ENCODE measurements around the gene MAGI2.

Gene MAGI2

GRCh38 chr7:78450706-78451105, 1002.8 kb downstream of the MAGI2 start:
- DNase-seq = no peak

GRCh38 chr7:78448911-78449310, 1004.6 kb downstream of the MAGI2 start:
- no peak for DNase-seq

GRCh38 chr7:78444267-78444666, 1009.2 kb downstream of the MAGI2 start:
- no peak for DNase-seq

- DNase-seq = no peak
Measured at GRCh38 chr7:78443811-78444210, 1009.7 kb downstream of the MAGI2 start.

GRCh38 chr7:78441737-78442136, 1011.7 kb downstream of the MAGI2 start:
- DNase-seq = no peak

- DNase-seq = no peak
Measured at GRCh38 chr7:78438433-78438832, 1015.0 kb downstream of the MAGI2 start.

GRCh38 chr7:78437118-78437517, 1016.3 kb downstream of the MAGI2 start:
- DNase-seq = no peak

GRCh38 chr7:78435355-78435754, 1018.1 kb downstream of the MAGI2 start:
- DNase-seq = no peak

GRCh38 chr7:78434281-78434680, 1019.2 kb downstream of the MAGI2 start:
- no peak for DNase-seq

GRCh38 chr7:78433421-78433820, 1020.0 kb downstream of the MAGI2 start:
- no peak for DNase-seq

GRCh38 chr7:78429878-78430277, 1023.6 kb downstream of the MAGI2 start:
- no peak for DNase-seq

- no peak for DNase-seq
Measured at GRCh38 chr7:78427209-78427608, 1026.3 kb downstream of the MAGI2 start.

GRCh38 chr7:78420001-78420400, 1033.5 kb downstream of the MAGI2 start:
- no peak for DNase-seq

GRCh38 chr7:78417180-78417853, 1036.2 kb downstream of the MAGI2 start:
- no peak for DNase-seq

- DNase-seq = no peak
Measured at GRCh38 chr7:78413568-78413967, 1039.9 kb downstream of the MAGI2 start.

- DNase-seq = no peak
Measured at GRCh38 chr7:78412216-78412858, 1041.1 kb downstream of the MAGI2 start.

- no peak for DNase-seq
Measured at GRCh38 chr7:78407031-78407430, 1046.4 kb downstream of the MAGI2 start.

GRCh38 chr7:78406531-78406930, 1046.9 kb downstream of the MAGI2 start:
- no peak for DNase-seq

GRCh38 chr7:78402096-78402495, 1051.4 kb downstream of the MAGI2 start:
- DNase-seq = no peak

GRCh38 chr7:78400038-78400437, 1053.4 kb downstream of the MAGI2 start:
- DNase-seq = no peak

GRCh38 chr7:78399033-78399769, 1054.3 kb downstream of the MAGI2 start:
- DNase-seq = no peak

- no peak for DNase-seq
Measured at GRCh38 chr7:78398576-78398975, 1054.9 kb downstream of the MAGI2 start.

GRCh38 chr7:78398081-78398480, 1055.4 kb downstream of the MAGI2 start:
- DNase-seq = no peak

GRCh38 chr7:78396210-78396609, 1057.3 kb downstream of the MAGI2 start:
- DNase-seq = no peak
